K562 (cell line): ENCODE data around the gene MMS22L. TPM values are rescaled to one million over a fixed set of nuclear protein-coding genes. Genes with fewer than 3 reads are reported as not detected.

ENCODE experiments used
- ATAC-seq: fragments of 200-7000 bp; cut with Tn5 transposase; 3 replicates; pipeline ENCODE4 v1.9.1; 2020; ENCODE audit warnings: moderate library complexity
- BruUV-seq: library from RNA; stranded (reverse); fragments of 400-500 nt; replicated peaks from 2 replicates; lab custom pipeline; 2021; lab: Mats Ljungman, UMichigan
- CTCF ChIA-PET: fragments of 300-600 bp; formaldehyde crosslinking; extraction: SDS; loops from one replicate; lab custom pipeline; 2021; ENCODE audit warnings: low intra/inter-chr PET ratio; lab: Yijun Ruan, JAX
- POLR2A ChIA-PET: fragments of 300-600, 350-650 bp; sonication (Branson Sonifier 250); formaldehyde crosslinking; extraction: SDS; loops from one replicate; lab custom pipeline; 2021; ENCODE audit warnings: antibody characterized with exemption, inconsistent platforms; lab: Yijun Ruan, JAX
- DNase-seq, 4 experiments: peaks; one replicate each; pipeline versions ENCODE4 v3.0.0 to v3.0.0-alpha.2; 2011 to 2018; ENCODE audit warnings: low spot score in 3 of 4, mixed read lengths in 3 of 4; ENCODE audit errors: extremely low read depth in 1 of 4
- FAIRE-seq: peaks from 2 replicates; lab custom pipeline; 2011; peaks lifted over from hg19 to GRCh38; lab: Jason Lieb, UNC
- H2AFZ ChIP-seq: 2 replicates; pipeline ENCODE4 v1.6.0; 2011; ENCODE audit warnings: low read depth, low read length, control low read depth, inconsistent platforms
- H3K27ac ChIP-seq: fragments of 200-600 bp; 3 replicates; pipeline ENCODE4 v1.8.0; 2011; ENCODE audit warnings: low read depth, mild to moderate bottlenecking, control low read depth, inconsistent platforms, low read length, moderate library complexity, mixed read lengths; ENCODE audit errors: extremely low read depth
- H3K27me3 ChIP-seq, 2 experiments: fragments of 300-600 bp in 1 of 2; 2 replicates in 1 of 2; 3 replicates in 1 of 2; pipeline versions ENCODE4 v1.6.0 to v1.8.0; 2011; ENCODE audit warnings: inconsistent platforms in 2 of 2, low read length in 2 of 2, mild to moderate bottlenecking in 1 of 2, mixed read lengths in 1 of 2, moderate library complexity in 1 of 2; ENCODE audit not compliant: control insufficient read depth in 2 of 2, insufficient read depth in 2 of 2
- H3K36me3 ChIP-seq: fragments of 300-600 bp; 3 replicates; pipeline ENCODE4 v1.8.0; 2011; ENCODE audit warnings: mild to moderate bottlenecking, low read length, inconsistent platforms; ENCODE audit not compliant: control insufficient read depth, insufficient read depth
- H3K4me1 ChIP-seq, 2 experiments: fragments of 200-600 bp in 1 of 2; replicated peaks in 1 of 2; 2 replicates in 1 of 2; 3 replicates in 1 of 2; pipeline versions ENCODE4 v1.5.1 to v1.8.0; 2011; ENCODE audit warnings: inconsistent platforms in 2 of 2, low read length in 2 of 2, mild to moderate bottlenecking in 1 of 2, mixed read lengths in 1 of 2, moderate library complexity in 1 of 2; ENCODE audit not compliant: control insufficient read depth in 2 of 2, insufficient read depth in 2 of 2
- H3K4me2 ChIP-seq: 2 replicates; pipeline ENCODE4 v1.6.1; 2011; ENCODE audit warnings: low read length, control low read depth, inconsistent platforms, mixed read lengths; ENCODE audit not compliant: insufficient read depth
- H3K4me3 ChIP-seq: fragments of 200-600 bp; sonication (generic), shearing (Covaris generic); 2 replicates; pipeline ENCODE4 v1.5.1; 2016; ENCODE audit warnings: control low read depth, inconsistent platforms
- H3K79me2 ChIP-seq: fragments of 200-600 bp; 3 replicates; pipeline ENCODE4 v1.8.0; 2011; ENCODE audit warnings: low read length, inconsistent platforms; ENCODE audit not compliant: control insufficient read depth, insufficient read depth
- H3K9ac ChIP-seq, 2 experiments: 2 replicates each; pipeline versions ENCODE4 v1.6.0 to v1.6.1; 2011; ENCODE audit warnings: low read depth in 2 of 2, low read length in 2 of 2, control low read depth in 1 of 2, inconsistent platforms in 1 of 2, mild to moderate bottlenecking in 1 of 2, mixed read lengths in 1 of 2; ENCODE audit not compliant: insufficient read depth in 1 of 2
- H3K9me1 ChIP-seq: one replicate; pipeline ENCODE4 v1.6.0; 2011; ENCODE audit warnings: inconsistent platforms, mild to moderate bottlenecking, low read length, moderate library complexity; ENCODE audit not compliant: control insufficient read depth, insufficient read depth
- H3K9me3 ChIP-seq: replicated peaks from 2 replicates; pipeline ENCODE4 v1.5.1; 2011; ENCODE audit warnings: low read depth, low read length, inconsistent platforms; ENCODE audit not compliant: control insufficient read depth, insufficient read depth
- H4K20me1 ChIP-seq: replicated peaks from 2 replicates; pipeline ENCODE4 v1.6.1; 2011; ENCODE audit warnings: low read length, inconsistent platforms, mixed read lengths; ENCODE audit not compliant: control insufficient read depth, insufficient read depth
- COPS2 ChIP-seq: fragments of 450-650 bp; conservative IDR thresholded peaks from 2 replicates; pipeline ENCODE4 v1.6.1; 2016; ENCODE audit warnings: mild to moderate bottlenecking, moderate library complexity
- FOXA1 ChIP-seq: fragments of 450-650 bp; IDR thresholded peaks from 2 replicates; pipeline ENCODE4 v1.6.1; 2016; ENCODE audit warnings: mild to moderate bottlenecking, borderline replicate concordance
- GTF2A2 ChIP-seq: IDR thresholded peaks from 2 replicates; pipeline ENCODE4 v1.6.1; 2016; ENCODE audit warnings: mild to moderate bottlenecking, missing genetic modification characterization, missing compliant biosample characterization
- HDAC3 ChIP-seq: fragments of 450-650 bp; IDR thresholded peaks from 2 replicates; pipeline ENCODE4 v1.6.1; 2018; ENCODE audit warnings: borderline replicate concordance, mild to moderate bottlenecking, moderate library complexity; ENCODE audit not compliant: partially characterized antibody
- PPARD ChIP-seq: fragments of 250-450 bp; sonication (Bioruptor Pico); IDR thresholded peaks from 2 replicates; pipeline ENCODE4 v1.8.0; 2022; ENCODE audit warnings: inconsistent platforms, mild to moderate bottlenecking, moderate library complexity
- PRMT5 ChIP-seq: sonication (generic); formaldehyde crosslinking; IDR thresholded peaks from 2 replicates; pipeline ENCODE4 v1.5.0; 2020; ENCODE audit warnings: missing genetic modification reagents
- ZFPM2 ChIP-seq: fragments of 250-450 bp; sonication (Bioruptor Pico); IDR thresholded peaks from 2 replicates; pipeline ENCODE4 v1.5.1; 2022; ENCODE audit warnings: mild to moderate bottlenecking
- WGBS: fragments of 100-300 bp; shearing (Covaris generic); methylation state at CpG from one replicate; pipeline ENCODE4 v1.1.6; 2016; ENCODE audit warnings: low coverage, mixed read lengths; ENCODE audit not compliant: insufficient coverage; ENCODE audit errors: missing lambda C conversion rate; 5-methylcytosine and 5-hydroxymethylcytosine counted together
- in situ Hi-C: fragments of 300-500 bp; cut with MboI; formaldehyde crosslinking; loops from 4 replicates; pipeline ENCODE4 v1.15.0; 2018; ENCODE audit warnings: inconsistent platforms, mixed read lengths
- intact Hi-C: fragments of 100-400 bp; cut with micrococcal nuclease; formaldehyde crosslinking; loops from 2 replicates; pipeline ENCODE4 v1.14.2; 2022
- polyA plus RNA-seq, 8 experiments: library from polyadenylated mRNA; depleted of rRNA in 4 of 8; stranded (reverse) in 5 of 8; unstranded in 3 of 8; fragments of >200 nt; fragmentation: Nextera tagmentation in 2 of 8; fragmentation: Illumina TruSeq in 1 of 8; extraction: Ambion mirVana in 2 of 8; extraction: Trizol in 1 of 8; gene quantifications; 2 replicates each; pipeline versions ENCODE4 v1.2.1 to v1.2.3, GENCODE V29; 2011 to 2014; ENCODE audit warnings: inconsistent platforms in 1 of 8, missing spikeins in 1 of 8
- total RNA-seq, 7 experiments: library from RNA; depleted of rRNA in 6 of 7; stranded (reverse); fragments of >200 nt in 6 of 7; fragmentation: Illumina TruSeq in 2 of 7; extraction: Trizol in 2 of 7; gene quantifications; 2 replicates each; pipeline versions ENCODE4 v1.2.1 to v1.2.3, GENCODE V29; 2011 to 2021; ENCODE audit warnings: low replicate concordance in 1 of 7

Gene MMS22L
- total and polyA plus RNA-seq, 9 of the 15 experiments (the other 6 are each of a cell fraction or from before 2014, with no cell fraction given): 13.0 to 59.5 (median 26.9) TPM

DNA sequence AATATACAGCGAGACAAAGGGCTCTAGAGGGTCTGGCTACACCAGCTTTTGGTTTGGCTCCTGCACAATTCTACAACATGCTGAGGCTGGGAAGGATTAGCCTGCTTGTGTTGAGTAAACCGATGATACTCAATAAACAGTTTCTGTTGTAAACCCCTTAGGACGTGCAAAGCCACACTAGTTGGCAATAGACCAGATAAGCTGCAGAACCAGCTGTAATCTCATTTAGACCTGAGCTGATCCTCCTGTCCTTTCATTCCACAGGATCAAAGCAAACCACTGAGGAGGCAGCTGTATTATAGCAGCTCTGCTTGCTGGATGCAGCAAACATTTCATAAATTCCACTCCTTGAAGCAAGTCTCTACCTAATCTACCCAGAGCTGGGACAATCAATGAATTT lies 79.7 kb downstream of the MMS22L start:
- Histone ChIP-seq H3K4me1 (no peaks in the 10 kb centered on the region), H3K9ac (no peak overlapping the region), H2AFZ (no peak overlapping the region), H4K20me1 (0 out of 2 replicates have a peak, but pooled peaks cover 4% of the 10 kb centered on the region), H3K4me3 (no peak overlapping the region), H3K27me3 (no peaks in the 10 kb centered on the region), H3K36me3 (peaks cover 14% of the 10 kb centered on the region; the same call in 2 of the 3 replicates), H3K27ac (no peak overlapping the region), H3K79me2 (peaks cover 20% of the 10 kb centered on the region; the same call in 2 of the 3 replicates), H3K9me3 (no peaks in the 10 kb centered on the region), H3K4me2 (no peak overlapping the region), H3K9me1 (no peaks in the 10 kb centered on the region)
- intact Hi-C loops: no loop called here
- no peak for ATAC-seq
- no peak for FAIRE-seq
- POLR2A ChIA-PET: interaction anchor here (1.3 to 1.7 kb wide), 2 partner anchors 11 to 14 kb away, joined by 3 to 6 read pairs; no protein-coding TSS in a partner anchor
- no TSS peak for BruUV-seq
- in situ Hi-C loops: no loop called here
- peak in 1 of 4 experiments; percentile 3 for DNase-seq
- WGBS: 72% methylated on average over 3 of the region's 3 CpGs
- TF ChIP-seq ZFPM2 (CRISPR knock-in tag): no peak
- TF ChIP-seq PPARD: no peak
- no peak for TF ChIP-seq HDAC3
- no peak for TF ChIP-seq PRMT5 (CRISPR knock-in tag)
- TF ChIP-seq COPS2: no peak
- no peak for TF ChIP-seq FOXA1
- TF ChIP-seq GTF2A2 (tag): no peak
- CTCF ChIA-PET: no interaction called here
